HepG2 (cell line): ENCODE measurements around the gene CAMTA2. TPM values are rescaled to one million over a fixed set of nuclear protein-coding genes. Genes with fewer than 3 reads are reported as not detected.

Source experiments
- E2F2 ChIP-seq: sonication (generic); formaldehyde crosslinking; IDR thresholded peaks from 2 replicates; pipeline ENCODE4 v1.4.0; 2020; ENCODE audit warnings: missing genetic modification reagents, borderline replicate concordance
- FOXM1 ChIP-seq: sonication (generic); formaldehyde crosslinking; IDR thresholded peaks from 2 replicates; pipeline ENCODE4 v1.5.0; 2020; ENCODE audit warnings: missing genetic modification reagents
- GABPB1 ChIP-seq: IDR thresholded peaks from 2 replicates; pipeline ENCODE4 v1.6.1; 2016; ENCODE audit warnings: mild to moderate bottlenecking, missing genetic modification reagents, moderate library complexity, missing compliant biosample characterization
- HNF1B ChIP-seq: sonication (generic); formaldehyde crosslinking; IDR thresholded peaks from 2 replicates; pipeline ENCODE4 v1.5.1; 2020; ENCODE audit warnings: mild to moderate bottlenecking, moderate library complexity, missing genetic modification reagents
- HOXA5 ChIP-seq: sonication (generic); formaldehyde crosslinking; IDR thresholded peaks from 2 replicates; pipeline ENCODE4 v1.4.0; 2020; ENCODE audit warnings: missing genetic modification reagents
- LBX2 ChIP-seq: sonication (generic); formaldehyde crosslinking; IDR thresholded peaks from 2 replicates; pipeline ENCODE4 v1.5.0; 2020; ENCODE audit warnings: missing genetic modification reagents, mild to moderate bottlenecking, borderline replicate concordance
- MAX ChIP-seq: IDR thresholded peaks from 2 replicates; pipeline ENCODE4 v1.6.1; 2012; ENCODE audit warnings: inconsistent platforms
- MXI1 ChIP-seq: IDR thresholded peaks from 3 replicates; pipeline ENCODE4 v1.6.1; 2012; ENCODE audit warnings: low read depth, low read length, inconsistent platforms, borderline replicate concordance
- SP140L ChIP-seq: sonication (generic); formaldehyde crosslinking; IDR thresholded peaks from 2 replicates; pipeline ENCODE4 v1.4.0; 2020; ENCODE audit warnings: missing genetic modification reagents, borderline replicate concordance
- SPEN ChIP-seq: sonication (generic); formaldehyde crosslinking; IDR thresholded peaks from 2 replicates; pipeline ENCODE4 v1.5.1; 2020; ENCODE audit warnings: low read depth, mild to moderate bottlenecking, missing genetic modification reagents
- SRSF1 ChIP-seq: fragments of 200-400 bp; formaldehyde crosslinking; optimal IDR thresholded peaks from 2 replicates; pipeline ENCODE3; 2017; ENCODE audit warnings: mild to moderate bottlenecking, low read depth, low read length, moderate library complexity
- TARDBP ChIP-seq: sonication (generic); formaldehyde crosslinking; IDR thresholded peaks from 2 replicates; pipeline ENCODE4 v1.8.0; 2022; ENCODE audit warnings: mild to moderate bottlenecking, missing genetic modification reagents
- ZFP90 ChIP-seq: sonication (generic); formaldehyde crosslinking; IDR thresholded peaks from 2 replicates; pipeline ENCODE4 v1.8.0; 2022; ENCODE audit warnings: missing genetic modification reagents, mild to moderate bottlenecking, inconsistent platforms, borderline replicate concordance
- ZNF574 ChIP-seq: sonication (generic); formaldehyde crosslinking; IDR thresholded peaks from 2 replicates; pipeline ENCODE4 v1.4.0; 2020; ENCODE audit warnings: missing genetic modification reagents
- ZNF615 ChIP-seq: sonication (generic); formaldehyde crosslinking; IDR thresholded peaks from 2 replicates; pipeline ENCODE4 v1.5.0; 2020; ENCODE audit warnings: mild to moderate bottlenecking, missing genetic modification reagents, borderline replicate concordance
- ZNF747 ChIP-seq: sonication (generic); formaldehyde crosslinking; IDR thresholded peaks from 2 replicates; pipeline ENCODE4 v1.8.1; 2023; ENCODE audit warnings: missing genetic modification reagents, mild to moderate bottlenecking, borderline replicate concordance
- ZNF75D ChIP-seq: sonication (generic); formaldehyde crosslinking; IDR thresholded peaks from 2 replicates; pipeline ENCODE4 v1.8.1; 2023; ENCODE audit warnings: missing genetic modification reagents, mild to moderate bottlenecking, borderline replicate concordance
- polyA plus RNA-seq, 8 experiments: library from polyadenylated mRNA; depleted of rRNA in 3 of 8; stranded (reverse) in 7 of 8; unstranded in 1 of 8; fragments of >200 nt; fragmentation: Illumina TruSeq in 4 of 8; extraction: Trizol in 4 of 8; gene quantifications; 2 replicates each; pipeline versions ENCODE4 v1.2.1 to v1.2.3, GENCODE V29; 2011 to 2016; ENCODE audit warnings: low read depth in 4 of 8, missing spikeins in 1 of 8, mixed read lengths in 1 of 8; ENCODE audit not compliant: insufficient read depth in 1 of 8
- total RNA-seq, 5 experiments: library from RNA; depleted of rRNA; stranded (reverse); fragments of >200 nt; fragmentation: Illumina TruSeq; extraction: Trizol; gene quantifications; 2 replicates each; pipeline ENCODE4 v1.2.3, GENCODE V29; 2016; ENCODE audit warnings: low read depth in 1 of 5

The CAMTA2 gene
- total and polyA plus RNA-seq, 2 of the 13 experiments (the other 11 are each of a cell fraction or from before 2014, with no cell fraction given) = 4.1 to 7.1 TPM

- 0 out of 2 replicates have a peak, but pooled peaks have one; percentile 30 for TF ChIP-seq ZNF574 (CRISPR knock-in tag)
- TF ChIP-seq ZFP90 (CRISPR knock-in tag) = no peak; the same call in 1 of the 2 replicates
- TF ChIP-seq MXI1 = 0 out of 3 replicates have a peak, but pooled peaks have one; percentile 39
- TF ChIP-seq ZNF747 = 0 out of 2 replicates have a peak, but pooled peaks have one; percentile 41
- TF ChIP-seq E2F2 (CRISPR knock-in tag) = 0 out of 2 replicates have a peak, but pooled peaks have one; percentile 70
- no peak for TF ChIP-seq ZNF615 (CRISPR knock-in tag)
- no peak; the same call in 1 of the 2 replicates for TF ChIP-seq HOXA5 (CRISPR knock-in tag)
- peak; percentile 77 for TF ChIP-seq MAX
- TF ChIP-seq TARDBP (CRISPR knock-in tag) = no peak
- TF ChIP-seq ZNF75D = 0 out of 2 replicates have a peak, but pooled peaks have one; percentile 9
- TF ChIP-seq FOXM1 (CRISPR knock-in tag) = no peak
- peak; percentile 39 for TF ChIP-seq SRSF1
- peak; percentile 38; the same call in 1 of the 2 replicates for TF ChIP-seq SPEN
- 0 out of 2 replicates have a peak, but pooled peaks have one; percentile 54 for TF ChIP-seq HNF1B (CRISPR knock-in tag)
- TF ChIP-seq LBX2 (CRISPR knock-in tag) = 0 out of 2 replicates have a peak, but pooled peaks have one; percentile 57
- TF ChIP-seq SP140L = no peak
- TF ChIP-seq GABPB1 (CRISPR knock-in tag) = peak; percentile 88
These were observed 39.9 kb downstream of the CAMTA2 start (continued) for GRCh38 chr17:4947411-4948165.
